T-cell (primary cell): ENCODE data around the gene XPNPEP2. TPM values are rescaled to one million over a fixed set of nuclear protein-coding genes. Genes with fewer than 3 reads are reported as not detected.
"Not testable (repeated sequence)": the region's sequence is repeated elsewhere in the genome, so short reads cannot be mapped to it uniquely, and the experiment has no call there.

Experiments used
- ATAC-seq, 4 experiments: fragments of 200-7000 bp in 3 of 4; fragments of 150-1000 bp in 1 of 4; cut with Tn5 transposase; replicated peaks in 1 of 4; 1 replicate in 3 of 4; 2 replicates in 1 of 4; pipeline ENCODE4 v1.10.0; 2021; ENCODE audit warnings: moderate library complexity in 3 of 4, mild to moderate bottlenecking in 2 of 4, moderate number of reproducible peaks in 1 of 4
- CTCF ChIA-PET, 2 donors: fragments of 300-600 bp; sonication (Branson Sonifier 250); formaldehyde crosslinking; loops; one replicate each; lab custom pipeline; 2022; ENCODE audit warnings: antibody characterized with exemption in 2 of 2; lab: Charles Lee
- POLR2A ChIA-PET, 2 donors: fragments of 300-600 bp; sonication (Branson Sonifier 250); formaldehyde crosslinking; loops; one replicate each; lab custom pipeline; 2022; ENCODE audit warnings: antibody characterized with exemption in 2 of 2; lab: Charles Lee
- DNase-seq, 35 experiments: peaks; one replicate each; pipeline versions ENCODE4 v3.0.0 to v3.0.0-alpha.2; 2013 to 2023
- H3K27ac ChIP-seq: one replicate; pipeline ENCODE4 v1.5.1; 2013; ENCODE audit warnings: low read length
- H3K27me3 ChIP-seq, 2 experiments: replicated peaks in 1 of 2; 1 replicate in 1 of 2; 2 replicates in 1 of 2; pipeline versions ENCODE4 v1.6.1 to v1.7.0; 2013; ENCODE audit warnings: low read length in 1 of 2, mixed read lengths in 1 of 2; ENCODE audit not compliant: control insufficient read depth in 2 of 2, insufficient read depth in 2 of 2; ENCODE audit errors: extremely low read depth in 1 of 2
- H3K36me3 ChIP-seq, 2 donors: 1 replicate in 1 of 2; 2 replicates in 1 of 2; pipeline versions ENCODE4 v1.6.1 to v1.7.0; 2013; ENCODE audit warnings: low read length in 1 of 2; ENCODE audit not compliant: control insufficient read depth in 2 of 2, insufficient read depth in 1 of 2; ENCODE audit errors: extremely low read depth in 1 of 2
- H3K4me1 ChIP-seq, 2 experiments: 1 replicate in 1 of 2; 2 replicates in 1 of 2; pipeline versions ENCODE4 v1.6.1 to v1.7.0; 2013; ENCODE audit warnings: low read length in 2 of 2, mixed read lengths in 1 of 2; ENCODE audit not compliant: insufficient read depth in 2 of 2, control insufficient read depth in 1 of 2; ENCODE audit errors: extremely low read depth in 1 of 2
- H3K4me3 ChIP-seq, 2 donors: 1 replicate in 1 of 2; 2 replicates in 1 of 2; pipeline versions ENCODE4 v1.5.1 to v1.7.0; 2013; ENCODE audit warnings: mild to moderate bottlenecking in 2 of 2, low read length in 1 of 2, moderate library complexity in 1 of 2; ENCODE audit not compliant: control insufficient read depth in 1 of 2; ENCODE audit errors: extremely low read depth in 1 of 2
- H3K9me3 ChIP-seq: 2 replicates; pipeline ENCODE4 v1.7.0; 2013
- H3K27ac Mint-ChIP-seq, 2 donors: one replicate each; pipeline ENCODE4 v1.8.0; 2020 to 2021; ENCODE audit warnings: mild to moderate bottlenecking in 2 of 2, mixed read lengths in 2 of 2
- H3K27me3 Mint-ChIP-seq, 2 donors: one replicate each; pipeline ENCODE4 v1.8.0; 2021 to 2022; ENCODE audit warnings: mixed read lengths in 2 of 2
- H3K36me3 Mint-ChIP-seq: one replicate; pipeline ENCODE4 v1.8.0; 2021; ENCODE audit warnings: mixed read lengths
- H3K4me1 Mint-ChIP-seq, 3 donors: one replicate each; pipeline ENCODE4 v1.8.0; 2020 to 2022; ENCODE audit warnings: mixed read lengths in 3 of 3, mild to moderate bottlenecking in 1 of 3
- H3K4me3 Mint-ChIP-seq, 3 donors: one replicate each; pipeline ENCODE4 v1.8.0; 2020 to 2022; ENCODE audit warnings: mild to moderate bottlenecking in 3 of 3, mixed read lengths in 3 of 3, moderate library complexity in 3 of 3
- H3K9me3 Mint-ChIP-seq, 3 donors: one replicate each; pipeline ENCODE4 v1.8.0; 2020 to 2022; ENCODE audit warnings: mixed read lengths in 3 of 3
- WGBS: methylation state at CpG from one replicate; pipeline ENCODE4 v1.1.5; 2013; ENCODE audit warnings: missing lambda C conversion rate; ENCODE audit not compliant: insufficient coverage; 5-methylcytosine and 5-hydroxymethylcytosine counted together
- total RNA-seq, 35 experiments: library from RNA in 6 of 35; stranded (reverse) in 6 of 35; fragments of 120-200 nt in 1 of 35; gene quantifications; one replicate each; pipeline versions ENCODE4 v1.2.1 to v1.2.4 and lab custom pipeline; 2013 to 2026

The XPNPEP2 gene
- total RNA-seq, 5 donors from 2014 or later (not counting 1 experiment from before 2014, with no cell fraction given), result 0.20 to 0.84 (median 0.37) TPM; not detected in 1

- Mint-ChIP-seq H3K4me3 (peak overlapping the region in 1 of 3 donors; percentile 26), H3K27ac (peak overlapping the region; percentile 31 to 76), H3K27me3 (peaks cover 0 to 19% of the 10 kb centered on the region in 2 donors), H3K4me1 (peaks cover 37 to 54% (median 50%) of the 10 kb centered on the region in 3 donors)
- H3K36me3 ChIP-seq, H3K9me3 ChIP-seq, CTCF ChIA-PET, POLR2A ChIA-PET, H3K36me3 Mint-ChIP-seq, H3K4me3 ChIP-seq, H3K27ac ChIP-seq, H3K9me3 Mint-ChIP-seq, DNase-seq, H3K27me3 ChIP-seq: not testable (repeated sequence)
- peaks cover 3 to 53% of the 10 kb centered on the region in 2 experiments for H3K4me1 ChIP-seq
- WGBS, result 75% methylated on average over 2 of the region's 6 CpGs
- ATAC-seq, result peak in 1 of 4 experiments; percentile 31
Measured at GRCh38 chrX:129742759-129743152, 4.0 kb downstream of the XPNPEP2 start.

- no CpG with 5 or more reads among the region's 4 CpGs for WGBS
- CTCF ChIA-PET, result interaction anchor here in 1 of 2 donors (1.5 kb wide), 1 partner anchor 9 kb away, joined by 5 read pairs; no protein-coding TSS in a partner anchor
- no peaks in the 10 kb centered on the region for H3K36me3 Mint-ChIP-seq
- no peaks in the 10 kb centered on the region for H3K9me3 Mint-ChIP-seq
- no peak overlapping the region for H3K27ac ChIP-seq
- peaks cover 0 to 20% of the 10 kb centered on the region in 2 donors for H3K27me3 Mint-ChIP-seq
- peak overlapping the region in 2 of 3 donors; percentile 10 to 31 for H3K4me3 Mint-ChIP-seq
- no peak for DNase-seq
- no peak overlapping the region for H3K4me3 ChIP-seq
- no peaks in the 10 kb centered on the region for H3K9me3 ChIP-seq
- no peaks in the 10 kb centered on the region for H3K27me3 ChIP-seq
- H3K4me1 Mint-ChIP-seq, result peaks cover 32 to 54% (median 44%) of the 10 kb centered on the region in 3 donors
- no peak for ATAC-seq
- no peaks in the 10 kb centered on the region for H3K36me3 ChIP-seq
- peaks cover 3 to 44% of the 10 kb centered on the region in 2 experiments for H3K4me1 ChIP-seq
- H3K27ac Mint-ChIP-seq, result peak overlapping the region in 1 of 2 donors; percentile 63
- POLR2A ChIA-PET, result no interaction called here
Measured at GRCh38 chrX:129743821-129744220, 5.0 kb downstream of the XPNPEP2 start.

GRCh38 chrX:129744861-129745321, 6.1 kb downstream of the XPNPEP2 start:
- Mint-ChIP-seq H3K27me3 (peaks cover 0 to 16% of the 10 kb centered on the region in 2 donors), H3K36me3 (no peaks in the 10 kb centered on the region), H3K4me1 (peaks cover 32 to 48% (median 42%) of the 10 kb centered on the region in 3 donors), H3K9me3 (no peaks in the 10 kb centered on the region), H3K27ac (peak overlapping the region in 1 of 2 donors; percentile 55), H3K4me3 (peak overlapping the region in 2 of 3 donors; percentile 0 to 33)
- Histone ChIP-seq H3K4me1 (peaks cover 3 to 43% of the 10 kb centered on the region in 2 experiments), H3K9me3 (no peaks in the 10 kb centered on the region), H3K27me3 (no peaks in the 10 kb centered on the region), H3K27ac (no peak overlapping the region), H3K36me3 (no peaks in the 10 kb centered on the region), H3K4me3 (no peak overlapping the region)
- ChIA-PET POLR2A (no interaction called here), CTCF (interaction anchor here in 1 of 2 donors (1.5 kb wide), 1 partner anchor 8 kb away, joined by 5 read pairs; no protein-coding TSS in a partner anchor)
- DNase-seq, result peak in 22 of 35 experiments; percentile 4 to 50 (median 26)
- 5% methylated on average over 4 of the region's 10 CpGs for WGBS
- peak; percentile 52 to 76 (median 56) for ATAC-seq

- H3K36me3 Mint-ChIP-seq, result no peaks in the 10 kb centered on the region
- peaks cover 0 to 16% of the 10 kb centered on the region in 2 donors for H3K27me3 Mint-ChIP-seq
- Histone ChIP-seq H3K4me3 (no peak overlapping the region), H3K36me3 (no peaks in the 10 kb centered on the region), H3K4me1 (peaks cover 3 to 42% of the 10 kb centered on the region in 2 experiments), H3K27me3 (no peaks in the 10 kb centered on the region), H3K9me3 (no peaks in the 10 kb centered on the region), H3K27ac (no peak overlapping the region)
- 90% methylated on average over 3 of the region's 7 CpGs for WGBS
- no peak for DNase-seq
- no peak overlapping the region for H3K4me3 Mint-ChIP-seq
- no peak overlapping the region for H3K27ac Mint-ChIP-seq
- CTCF ChIA-PET, result no interaction called here
- peaks cover 32 to 42% (median 40%) of the 10 kb centered on the region in 3 donors for H3K4me1 Mint-ChIP-seq
- POLR2A ChIA-PET, result interaction anchor here (0.6 kb wide), 2 partner anchors 24 to 26 kb away, joined by 3 read pairs; no protein-coding TSS in a partner anchor
- no peak for ATAC-seq
- H3K9me3 Mint-ChIP-seq, result no peaks in the 10 kb centered on the region
Measured at GRCh38 chrX:129746557-129747470, 8.0 kb downstream of the XPNPEP2 start.

GRCh38 chrX:129747533-129747932, 8.8 kb downstream of the XPNPEP2 start:
- H3K4me1 ChIP-seq, result peaks cover 3 to 36% of the 10 kb centered on the region in 2 experiments
- no peak overlapping the region for H3K27ac Mint-ChIP-seq
- ChIA-PET POLR2A (no interaction called here), CTCF (no interaction called here)
- H3K9me3 ChIP-seq, result no peaks in the 10 kb centered on the region
- H3K27ac ChIP-seq, result no peak overlapping the region
- peaks cover 32 to 40% (median 40%) of the 10 kb centered on the region in 3 donors for H3K4me1 Mint-ChIP-seq
- ATAC-seq, result no peak
- no peaks in the 10 kb centered on the region for H3K36me3 ChIP-seq
- H3K27me3 Mint-ChIP-seq, result peaks cover 0 to 16% of the 10 kb centered on the region in 2 donors
- H3K4me3 ChIP-seq, result no peak overlapping the region
- no peaks in the 10 kb centered on the region for H3K36me3 Mint-ChIP-seq
- H3K9me3 Mint-ChIP-seq, result no peaks in the 10 kb centered on the region
- no peak overlapping the region for H3K4me3 Mint-ChIP-seq
- no peaks in the 10 kb centered on the region for H3K27me3 ChIP-seq
- no peak for DNase-seq
- 89% methylated on average over 3 of the region's 4 CpGs for WGBS

- H3K4me1 Mint-ChIP-seq, result peaks cover 25 to 36% (median 34%) of the 10 kb centered on the region in 3 donors
- H3K9me3 Mint-ChIP-seq, result no peaks in the 10 kb centered on the region
- ATAC-seq (no peak), DNase-seq (no peak)
- no peak overlapping the region for H3K27ac ChIP-seq
- no peaks in the 10 kb centered on the region for H3K36me3 Mint-ChIP-seq
- no CpG with 5 or more reads among the region's 4 CpGs for WGBS
- no peaks in the 10 kb centered on the region for H3K27me3 ChIP-seq
- POLR2A ChIA-PET, result no interaction called here
- no peak overlapping the region for H3K4me3 Mint-ChIP-seq
- no peak overlapping the region for H3K4me3 ChIP-seq
- CTCF ChIA-PET, result no interaction called here
- peaks cover 0 to 16% of the 10 kb centered on the region in 2 donors for H3K27me3 Mint-ChIP-seq
- H3K9me3 ChIP-seq, result no peaks in the 10 kb centered on the region
- no peak overlapping the region for H3K27ac Mint-ChIP-seq
- peaks cover 3 to 28% of the 10 kb centered on the region in 2 experiments for H3K4me1 ChIP-seq
- H3K36me3 ChIP-seq, result no peaks in the 10 kb centered on the region
Measured at GRCh38 chrX:129748305-129748704, 9.5 kb downstream of the XPNPEP2 start.
